Stimulated activated CD4-positive, alpha-beta T cell treated with anti-CD3 and anti-CD28 coated beads, Interleukin-1b, Interleukin-23, amount 100 ng/mL, for 24 hours (primary cell): ENCODE results near the gene PEBP1.

Source experiments
- DNase-seq, 4 experiments: peaks; one replicate each; pipeline ENCODE4 v3.0.0-alpha.2; 2020; ENCODE audit warnings: low read depth in 4 of 4, low spot score in 1 of 4

Gene PEBP1

GRCh38 chr12:118190266-118190665, 54.3 kb downstream of the PEBP1 start:
- DNase-seq: no peak

GRCh38 chr12:118193477-118193876, 57.6 kb downstream of the PEBP1 start:
- no peak for DNase-seq

- DNase-seq: no peak
Observed at GRCh38 chr12:118193958-118194357, 58.0 kb downstream of the PEBP1 start.
